HepG2 (cell line): Measurements from ENCODE around the gene VPS37B. TPM values are rescaled to one million over a fixed set of nuclear protein-coding genes. Genes with fewer than 3 reads are reported as not detected.
A peak's percentile ranks its signal among the peaks of the same experiment; 100 is the strongest.

Source experiments
- CBX5 ChIP-seq: sonication (generic); formaldehyde crosslinking; IDR thresholded peaks from 2 replicates; pipeline ENCODE4 v1.4.0; 2020; ENCODE audit warnings: missing genetic modification reagents, borderline replicate concordance
- GATAD1 ChIP-seq: IDR thresholded peaks from 2 replicates; pipeline ENCODE4 v1.6.1; 2016; ENCODE audit warnings: missing genetic modification reagents, missing compliant biosample characterization
- IRF2 ChIP-seq: IDR thresholded peaks from 2 replicates; pipeline ENCODE4 v1.6.1; 2018; ENCODE audit warnings: missing genetic modification reagents, missing compliant biosample characterization
- KDM2A ChIP-seq: sonication (generic); formaldehyde crosslinking; IDR thresholded peaks from 2 replicates; pipeline ENCODE4 v1.4.0; 2020; ENCODE audit warnings: low read depth, missing genetic modification reagents, borderline replicate concordance
- KDM5B ChIP-seq: sonication (generic); formaldehyde crosslinking; IDR thresholded peaks from 2 replicates; pipeline ENCODE4 v1.4.0; 2020; ENCODE audit warnings: missing genetic modification reagents, mild to moderate bottlenecking, borderline replicate concordance
- MAFK ChIP-seq, 2 experiments: IDR thresholded peaks in 1 of 2; conservative IDR thresholded peaks in 1 of 2; 2 replicates each; pipeline ENCODE4 v1.6.1; 2011; ENCODE audit warnings: improper control_type of control experiment in 2 of 2, low read length in 2 of 2
- MEIS1 ChIP-seq: sonication (generic); formaldehyde crosslinking; IDR thresholded peaks from 2 replicates; pipeline ENCODE4 v1.9.0; 2021; ENCODE audit warnings: mild to moderate bottlenecking, missing genetic modification reagents, moderate library complexity, borderline replicate concordance
- PAX8 ChIP-seq: sonication (generic); formaldehyde crosslinking; IDR thresholded peaks from 2 replicates; pipeline ENCODE4 v1.8.0; 2022; ENCODE audit warnings: mild to moderate bottlenecking, missing genetic modification reagents, borderline replicate concordance
- RAD21 ChIP-seq: fragments of 450-650 bp; formaldehyde crosslinking; IDR thresholded peaks from 2 replicates; pipeline ENCODE4 v1.5.0; 2020; ENCODE audit warnings: mild to moderate bottlenecking
- RFX3 ChIP-seq: IDR thresholded peaks from 2 replicates; pipeline ENCODE4 v1.6.1; 2016; ENCODE audit warnings: missing biosample characterization, missing genetic modification reagents
- SKI ChIP-seq: fragments of 450-650 bp; IDR thresholded peaks from one replicate; pipeline ENCODE4 v1.6.1; 2018; ENCODE audit warnings: mild to moderate bottlenecking; ENCODE audit not compliant: partially characterized antibody
- SP140L ChIP-seq: sonication (generic); formaldehyde crosslinking; IDR thresholded peaks from 2 replicates; pipeline ENCODE4 v1.4.0; 2020; ENCODE audit warnings: missing genetic modification reagents, borderline replicate concordance
- ZNF629 ChIP-seq: sonication (generic); formaldehyde crosslinking; conservative IDR thresholded peaks from 2 replicates; pipeline ENCODE4 v1.5.0; 2020; ENCODE audit warnings: missing genetic modification reagents
- polyA plus RNA-seq, 8 experiments: library from polyadenylated mRNA; depleted of rRNA in 3 of 8; stranded (reverse) in 7 of 8; unstranded in 1 of 8; fragments of >200 nt; fragmentation: Illumina TruSeq in 4 of 8; extraction: Trizol in 4 of 8; gene quantifications; 2 replicates each; pipeline versions ENCODE4 v1.2.1 to v1.2.3, GENCODE V29; 2011 to 2016; ENCODE audit warnings: low read depth in 4 of 8, missing spikeins in 1 of 8, mixed read lengths in 1 of 8; ENCODE audit not compliant: insufficient read depth in 1 of 8
- total RNA-seq, 5 experiments: library from RNA; depleted of rRNA; stranded (reverse); fragments of >200 nt; fragmentation: Illumina TruSeq; extraction: Trizol; gene quantifications; 2 replicates each; pipeline ENCODE4 v1.2.3, GENCODE V29; 2016; ENCODE audit warnings: low read depth in 1 of 5
- TF ChIP-seq, protein P1 (sequence below), 2 experiments: fragments of 450-650 bp in 1 of 2; sonication (generic) in 1 of 2; formaldehyde crosslinking in 1 of 2; IDR thresholded peaks; 2 replicates each; pipeline versions ENCODE4 v1.6.1 to v1.8.0; 2016 to 2022; ENCODE audit warnings: antibody characterized with exemption in 1 of 2, mild to moderate bottlenecking in 1 of 2, missing genetic modification reagents in 1 of 2
- TF ChIP-seq, protein P2 (sequence below): sonication (generic); formaldehyde crosslinking; IDR thresholded peaks from 2 replicates; pipeline ENCODE4 v1.8.1; 2023; ENCODE audit warnings: mild to moderate bottlenecking, missing genetic modification reagents
- TF ChIP-seq, protein P3 (sequence below): sonication (generic); formaldehyde crosslinking; IDR thresholded peaks from 2 replicates; pipeline ENCODE4 v1.4.0; 2020; ENCODE audit warnings: mild to moderate bottlenecking, low read depth, missing genetic modification reagents

The VPS37B gene
- total and polyA plus RNA-seq, 2 of the 13 experiments (the other 11 are each of a cell fraction or from before 2014, with no cell fraction given): 4.6 to 5.3 TPM

DNA sequence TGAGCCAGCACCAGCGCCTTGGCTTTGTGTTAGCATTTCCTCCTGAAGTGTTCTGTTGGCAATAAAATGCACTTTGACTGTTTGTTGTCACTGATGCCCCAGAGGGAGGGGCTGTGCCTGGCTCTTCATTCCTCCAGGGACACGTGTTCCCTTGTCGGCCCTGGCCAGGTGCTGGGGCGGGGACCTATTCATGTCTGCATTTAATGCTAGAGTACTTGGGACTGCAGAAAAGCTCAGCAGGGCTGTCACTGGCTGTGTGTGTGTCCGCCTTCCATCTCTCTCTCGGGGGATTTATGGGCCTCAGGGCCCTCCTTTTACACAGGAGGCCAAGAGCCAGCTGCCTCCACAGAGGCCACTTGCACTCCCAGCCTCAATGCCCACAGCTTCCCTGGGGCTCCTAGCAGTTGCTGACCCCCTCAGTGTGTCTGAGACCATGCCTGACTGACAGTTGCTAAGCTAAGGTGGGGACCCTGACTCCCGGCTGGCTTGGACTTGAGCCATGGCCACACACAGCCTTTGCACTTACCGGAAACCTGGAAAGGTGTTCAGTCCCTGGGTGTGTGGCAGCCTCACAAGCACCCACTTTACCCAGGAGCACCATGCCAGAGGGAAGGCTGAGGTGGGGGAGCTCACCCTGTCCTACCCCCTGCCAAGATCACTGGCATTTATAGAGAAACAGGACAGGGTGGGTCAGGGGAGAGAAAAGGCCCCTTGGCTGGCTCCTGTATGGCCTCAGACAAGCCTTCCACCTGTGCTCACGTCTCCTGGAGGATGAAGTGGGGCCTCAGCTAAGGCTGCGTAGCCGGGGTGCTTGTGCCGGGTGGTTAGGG is 32.8 kb downstream of the VPS37B start (continued):
- TF ChIP-seq, protein P1, sequence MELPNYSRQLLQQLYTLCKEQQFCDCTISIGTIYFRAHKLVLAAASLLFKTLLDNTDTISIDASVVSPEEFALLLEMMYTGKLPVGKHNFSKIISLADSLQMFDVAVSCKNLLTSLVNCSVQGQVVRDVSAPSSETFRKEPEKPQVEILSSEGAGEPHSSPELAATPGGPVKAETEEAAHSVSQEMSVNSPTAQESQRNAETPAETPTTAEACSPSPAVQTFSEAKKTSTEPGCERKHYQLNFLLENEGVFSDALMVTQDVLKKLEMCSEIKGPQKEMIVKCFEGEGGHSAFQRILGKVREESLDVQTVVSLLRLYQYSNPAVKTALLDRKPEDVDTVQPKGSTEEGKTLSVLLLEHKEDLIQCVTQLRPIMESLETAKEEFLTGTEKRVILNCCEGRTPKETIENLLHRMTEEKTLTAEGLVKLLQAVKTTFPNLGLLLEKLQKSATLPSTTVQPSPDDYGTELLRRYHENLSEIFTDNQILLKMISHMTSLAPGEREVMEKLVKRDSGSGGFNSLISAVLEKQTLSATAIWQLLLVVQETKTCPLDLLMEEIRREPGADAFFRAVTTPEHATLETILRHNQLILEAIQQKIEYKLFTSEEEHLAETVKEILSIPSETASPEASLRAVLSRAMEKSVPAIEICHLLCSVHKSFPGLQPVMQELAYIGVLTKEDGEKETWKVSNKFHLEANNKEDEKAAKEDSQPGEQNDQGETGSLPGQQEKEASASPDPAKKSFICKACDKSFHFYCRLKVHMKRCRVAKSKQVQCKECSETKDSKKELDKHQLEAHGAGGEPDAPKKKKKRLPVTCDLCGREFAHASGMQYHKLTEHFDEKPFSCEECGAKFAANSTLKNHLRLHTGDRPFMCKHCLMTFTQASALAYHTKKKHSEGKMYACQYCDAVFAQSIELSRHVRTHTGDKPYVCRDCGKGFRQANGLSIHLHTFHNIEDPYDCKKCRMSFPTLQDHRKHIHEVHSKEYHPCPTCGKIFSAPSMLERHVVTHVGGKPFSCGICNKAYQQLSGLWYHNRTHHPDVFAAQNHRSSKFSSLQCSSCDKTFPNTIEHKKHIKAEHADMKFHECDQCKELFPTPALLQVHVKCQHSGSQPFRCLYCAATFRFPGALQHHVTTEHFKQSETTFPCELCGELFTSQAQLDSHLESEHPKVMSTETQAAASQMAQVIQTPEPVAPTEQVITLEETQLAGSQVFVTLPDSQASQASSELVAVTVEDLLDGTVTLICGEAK (IDR thresholded peaks at IDR 0.05): no peak
- TF ChIP-seq, protein P1 (CRISPR knock-in tag; IDR thresholded peaks at IDR 0.05): 0 out of 2 replicates have a peak, but pooled peaks have one; percentile 13
- TF ChIP-seq MAFK (conservative IDR thresholded peaks at IDR 0.05 in 1 of 2, IDR thresholded peaks at IDR 0.05 in 1 of 2; ENCODE audit: low read length in 2 of 2) (no peak), PAX8 (no peak), ZNF629 (CRISPR knock-in tag) (no peak), RAD21 (CRISPR knock-in tag) (0 out of 2 replicates have a peak, but pooled peaks have one; percentile 12), SKI (peak; percentile 51), IRF2 (CRISPR knock-in tag) (peak; percentile 14; the same call in 1 of the 2 replicates), GATAD1 (CRISPR knock-in tag) (no peak), KDM2A (CRISPR knock-in tag) (0 out of 2 replicates have a peak, but pooled peaks have one; percentile 26), SP140L (CRISPR knock-in tag) (no peak), MEIS1 (0 out of 2 replicates have a peak, but pooled peaks have one; percentile 23), RFX3 (CRISPR knock-in tag) (no peak), KDM5B (CRISPR knock-in tag) (0 out of 2 replicates have a peak, but pooled peaks have one; percentile 18), CBX5 (CRISPR knock-in tag) (no peak)
- TF ChIP-seq, protein P2, sequence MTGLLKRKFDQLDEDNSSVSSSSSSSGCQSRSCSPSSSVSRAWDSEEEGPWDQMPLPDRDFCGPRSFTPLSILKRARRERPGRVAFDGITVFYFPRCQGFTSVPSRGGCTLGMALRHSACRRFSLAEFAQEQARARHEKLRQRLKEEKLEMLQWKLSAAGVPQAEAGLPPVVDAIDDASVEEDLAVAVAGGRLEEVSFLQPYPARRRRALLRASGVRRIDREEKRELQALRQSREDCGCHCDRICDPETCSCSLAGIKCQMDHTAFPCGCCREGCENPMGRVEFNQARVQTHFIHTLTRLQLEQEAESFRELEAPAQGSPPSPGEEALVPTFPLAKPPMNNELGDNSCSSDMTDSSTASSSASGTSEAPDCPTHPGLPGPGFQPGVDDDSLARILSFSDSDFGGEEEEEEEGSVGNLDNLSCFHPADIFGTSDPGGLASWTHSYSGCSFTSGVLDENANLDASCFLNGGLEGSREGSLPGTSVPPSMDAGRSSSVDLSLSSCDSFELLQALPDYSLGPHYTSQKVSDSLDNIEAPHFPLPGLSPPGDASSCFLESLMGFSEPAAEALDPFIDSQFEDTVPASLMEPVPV (CRISPR knock-in tag): no peak
- TF ChIP-seq, protein P3, sequence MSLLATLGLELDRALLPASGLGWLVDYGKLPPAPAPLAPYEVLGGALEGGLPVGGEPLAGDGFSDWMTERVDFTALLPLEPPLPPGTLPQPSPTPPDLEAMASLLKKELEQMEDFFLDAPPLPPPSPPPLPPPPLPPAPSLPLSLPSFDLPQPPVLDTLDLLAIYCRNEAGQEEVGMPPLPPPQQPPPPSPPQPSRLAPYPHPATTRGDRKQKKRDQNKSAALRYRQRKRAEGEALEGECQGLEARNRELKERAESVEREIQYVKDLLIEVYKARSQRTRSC: 0 out of 2 replicates have a peak, but pooled peaks have one; percentile 48
- TF ChIP-seq, all 625 proteins: peak for 51
